ENCODE measurements around the gene UFSP2. TPM values are rescaled to one million over a fixed set of nuclear protein-coding genes. Genes with fewer than 3 reads are reported as not detected.

Gene UFSP2
- total and polyA plus RNA-seq, 4 donors, result 35.9 to 83.3 (median 50.4) TPM

- DNase-seq (ENCODE audit: low read depth in 4 of 6, low spot score in 6 of 6), result no peak
- WGBS (ENCODE audit: insufficient coverage), result 97% methylated on average over 9 of the region's 13 CpGs
- H3K27me3 ChIP-seq (ENCODE audit: control insufficient read depth, insufficient read depth, low read length), result no peaks in the 10 kb centered on the region
These were observed 46.2 kb downstream of the UFSP2 start for GRCh38 chr4:185379326-185380295.

GRCh38 chr4:185378264-185378663 is 47.5 kb downstream of the UFSP2 start:
- Histone ChIP-seq H3K27me3 (ENCODE audit: control insufficient read depth, insufficient read depth, low read length) (no peaks in the 10 kb centered on the region), H3K4me1 (ENCODE audit: control insufficient read depth, insufficient read depth, low read length) (no peaks in the 10 kb centered on the region), H3K27ac (ENCODE audit: low read depth, low read length) (no peak overlapping the region), H3K36me3 (ENCODE audit: control insufficient read depth, insufficient read depth, low read length) (peaks cover 3% of the 10 kb centered on the region), H3K4me3 (ENCODE audit: low read depth, low read length) (no peak overlapping the region), H3K9me3 (ENCODE audit: control insufficient read depth, insufficient read depth, low read length) (no peaks in the 10 kb centered on the region)
- no peak for DNase-seq (ENCODE audit: low read depth in 4 of 6, low spot score in 6 of 6)
- WGBS (ENCODE audit: insufficient coverage), result 89% methylated on average over 4 of the region's 6 CpGs

More at GRCh38 chr4:185379326-185380295, 46.2 kb downstream of the UFSP2 start:
- Histone ChIP-seq H3K9me3 (ENCODE audit: control insufficient read depth, insufficient read depth, low read length) (no peaks in the 10 kb centered on the region), H3K27ac (ENCODE audit: low read depth, low read length) (no peak overlapping the region), H3K4me3 (ENCODE audit: low read depth, low read length) (no peak overlapping the region), H3K4me1 (ENCODE audit: control insufficient read depth, insufficient read depth, low read length) (no peaks in the 10 kb centered on the region), H3K36me3 (ENCODE audit: control insufficient read depth, insufficient read depth, low read length) (peaks cover 3% of the 10 kb centered on the region)

GRCh38 chr4:185374573-185374972 is 51.2 kb downstream of the UFSP2 start:
- Histone ChIP-seq H3K4me1 (ENCODE audit: control insufficient read depth, insufficient read depth, low read length) (no peaks in the 10 kb centered on the region), H3K9me3 (ENCODE audit: control insufficient read depth, insufficient read depth, low read length) (no peaks in the 10 kb centered on the region), H3K36me3 (ENCODE audit: control insufficient read depth, insufficient read depth, low read length) (peaks cover 3% of the 10 kb centered on the region), H3K27ac (ENCODE audit: low read depth, low read length) (no peak overlapping the region), H3K4me3 (ENCODE audit: low read depth, low read length) (no peak overlapping the region), H3K27me3 (ENCODE audit: control insufficient read depth, insufficient read depth, low read length) (no peaks in the 10 kb centered on the region)
- DNase-seq (ENCODE audit: low read depth in 4 of 6, low spot score in 6 of 6), result no peak
- 100% methylated on average over 1 of the region's 6 CpGs for WGBS (ENCODE audit: insufficient coverage)

GRCh38 chr4:185374027-185374426 is 51.7 kb downstream of the UFSP2 start:
- WGBS (ENCODE audit: insufficient coverage), result 100% methylated on average over 3 of the region's 7 CpGs
- H3K27me3 ChIP-seq (ENCODE audit: control insufficient read depth, insufficient read depth, low read length), result no peaks in the 10 kb centered on the region
- H3K4me1 ChIP-seq (ENCODE audit: control insufficient read depth, insufficient read depth, low read length), result no peaks in the 10 kb centered on the region
- H3K27ac ChIP-seq (ENCODE audit: low read depth, low read length), result no peak overlapping the region
- peaks cover 3% of the 10 kb centered on the region for H3K36me3 ChIP-seq (ENCODE audit: control insufficient read depth, insufficient read depth, low read length)
- H3K9me3 ChIP-seq (ENCODE audit: control insufficient read depth, insufficient read depth, low read length), result no peaks in the 10 kb centered on the region
- no peak overlapping the region for H3K4me3 ChIP-seq (ENCODE audit: low read depth, low read length)
- DNase-seq (ENCODE audit: low read depth in 4 of 6, low spot score in 6 of 6), result no peak

GRCh38 chr4:185371702-185372101 is 54.1 kb downstream of the UFSP2 start:
- no peaks in the 10 kb centered on the region for H3K27me3 ChIP-seq (ENCODE audit: control insufficient read depth, insufficient read depth, low read length)
- no peak for DNase-seq (ENCODE audit: low read depth in 4 of 6, low spot score in 6 of 6)
- peaks cover 11% of the 10 kb centered on the region for H3K36me3 ChIP-seq (ENCODE audit: control insufficient read depth, insufficient read depth, low read length)
- no peaks in the 10 kb centered on the region for H3K4me1 ChIP-seq (ENCODE audit: control insufficient read depth, insufficient read depth, low read length)
- H3K27ac ChIP-seq (ENCODE audit: low read depth, low read length), result no peak overlapping the region
- WGBS (ENCODE audit: insufficient coverage), result 90% methylated on average over 2 of the region's 11 CpGs
- no peaks in the 10 kb centered on the region for H3K9me3 ChIP-seq (ENCODE audit: control insufficient read depth, insufficient read depth, low read length)
- H3K4me3 ChIP-seq (ENCODE audit: low read depth, low read length), result no peak overlapping the region

- H3K4me1 ChIP-seq (ENCODE audit: control insufficient read depth, insufficient read depth, low read length), result no peaks in the 10 kb centered on the region
- peaks cover 11% of the 10 kb centered on the region for H3K36me3 ChIP-seq (ENCODE audit: control insufficient read depth, insufficient read depth, low read length)
- DNase-seq (ENCODE audit: low read depth in 4 of 6, low spot score in 6 of 6), result peak in 1 of 6 donors; percentile 56
- 58% methylated on average over 9 of the region's 11 CpGs for WGBS (ENCODE audit: insufficient coverage)
- H3K27me3 ChIP-seq (ENCODE audit: control insufficient read depth, insufficient read depth, low read length), result no peaks in the 10 kb centered on the region
- no peak overlapping the region for H3K4me3 ChIP-seq (ENCODE audit: low read depth, low read length)
- H3K9me3 ChIP-seq (ENCODE audit: control insufficient read depth, insufficient read depth, low read length), result no peaks in the 10 kb centered on the region
- H3K27ac ChIP-seq (ENCODE audit: low read depth, low read length), result no peak overlapping the region
These were observed 55.4 kb downstream of the UFSP2 start for GRCh38 chr4:185370268-185370949.

- Histone ChIP-seq H3K27me3 (ENCODE audit: control insufficient read depth, insufficient read depth, low read length) (no peaks in the 10 kb centered on the region), H3K36me3 (ENCODE audit: control insufficient read depth, insufficient read depth, low read length) (peaks cover 11% of the 10 kb centered on the region), H3K4me3 (ENCODE audit: low read depth, low read length) (no peak overlapping the region), H3K27ac (ENCODE audit: low read depth, low read length) (no peak overlapping the region), H3K4me1 (ENCODE audit: control insufficient read depth, insufficient read depth, low read length) (no peaks in the 10 kb centered on the region), H3K9me3 (ENCODE audit: control insufficient read depth, insufficient read depth, low read length) (no peaks in the 10 kb centered on the region)
- DNase-seq (ENCODE audit: low read depth in 4 of 6, low spot score in 6 of 6), result no peak
- WGBS (ENCODE audit: insufficient coverage), result no CpG with 5 or more reads among the region's 3 CpGs
These were observed 56.0 kb downstream of the UFSP2 start for GRCh38 chr4:185369731-185370130.

- peaks cover 15% of the 10 kb centered on the region for H3K36me3 ChIP-seq (ENCODE audit: control insufficient read depth, insufficient read depth, low read length)
- no peaks in the 10 kb centered on the region for H3K4me1 ChIP-seq (ENCODE audit: control insufficient read depth, insufficient read depth, low read length)
- no peaks in the 10 kb centered on the region for H3K9me3 ChIP-seq (ENCODE audit: control insufficient read depth, insufficient read depth, low read length)
- DNase-seq (ENCODE audit: low read depth in 4 of 6, low spot score in 6 of 6), result no peak
- no peaks in the 10 kb centered on the region for H3K27me3 ChIP-seq (ENCODE audit: control insufficient read depth, insufficient read depth, low read length)
- WGBS (ENCODE audit: insufficient coverage), result 76% methylated on average over 3 of the region's 5 CpGs
- no peak overlapping the region for H3K27ac ChIP-seq (ENCODE audit: low read depth, low read length)
- H3K4me3 ChIP-seq (ENCODE audit: low read depth, low read length), result no peak overlapping the region
These were observed 60.9 kb downstream of the UFSP2 start for GRCh38 chr4:185364886-185365285.

GRCh38 chr4:185363251-185363650 is 62.5 kb downstream of the UFSP2 start:
- Histone ChIP-seq H3K36me3 (ENCODE audit: control insufficient read depth, insufficient read depth, low read length) (peaks cover 11% of the 10 kb centered on the region), H3K4me3 (ENCODE audit: low read depth, low read length) (no peak overlapping the region), H3K4me1 (ENCODE audit: control insufficient read depth, insufficient read depth, low read length) (no peaks in the 10 kb centered on the region), H3K27ac (ENCODE audit: low read depth, low read length) (no peak overlapping the region), H3K9me3 (ENCODE audit: control insufficient read depth, insufficient read depth, low read length) (no peaks in the 10 kb centered on the region), H3K27me3 (ENCODE audit: control insufficient read depth, insufficient read depth, low read length) (no peaks in the 10 kb centered on the region)
- no CpG with 5 or more reads among the region's 3 CpGs for WGBS (ENCODE audit: insufficient coverage)
- no peak for DNase-seq (ENCODE audit: low read depth in 4 of 6, low spot score in 6 of 6)
